OCI-LY1 (cell line): ENCODE measurements around the gene RNF6.

ENCODE experiments used
- CTCF ChIP-seq: fragments of 200-600 bp; sonication (generic), shearing (Covaris generic); IDR thresholded peaks from 2 replicates; pipeline ENCODE4 v1.5.1; 2017; ENCODE audit warnings: mild to moderate bottlenecking, antibody characterized with exemption, low read length, moderate library complexity, mixed read lengths
- EZH2 ChIP-seq: fragments of 200-600 bp; sonication (generic), shearing (Covaris generic); IDR thresholded peaks from 2 replicates; pipeline ENCODE4 v1.8.0; 2017; ENCODE audit warnings: borderline replicate concordance, mixed run types, mild to moderate bottlenecking, antibody characterized with exemption, low read length, moderate library complexity, mixed read lengths

GRCh38 chr13:26198116-26198515 lies 24.0 kb downstream of the RNF6 start:
- TF ChIP-seq CTCF (no peak), EZH2 (no peak)
